ENCODE measurements around the gene MLH3.

The MLH3 gene

GRCh38 chr14:75003250-75004027 lies 47.8 kb downstream of the MLH3 start:
- no peak for TF ChIP-seq TAF1 (IDR thresholded peaks at IDR 0.05; ENCODE audit: borderline replicate concordance, insufficient read depth, low read length)
- TF ChIP-seq FOXP2 (optimal IDR thresholded peaks at IDR 0.05; ENCODE audit: borderline replicate concordance, extremely low read depth, extremely low read length, insufficient read depth), result no peak
- TF ChIP-seq POLR2AphosphoS5 (IDR thresholded peaks at IDR 0.05; ENCODE audit: low read depth, low read length), result no peak
- TF ChIP-seq, protein P1, sequence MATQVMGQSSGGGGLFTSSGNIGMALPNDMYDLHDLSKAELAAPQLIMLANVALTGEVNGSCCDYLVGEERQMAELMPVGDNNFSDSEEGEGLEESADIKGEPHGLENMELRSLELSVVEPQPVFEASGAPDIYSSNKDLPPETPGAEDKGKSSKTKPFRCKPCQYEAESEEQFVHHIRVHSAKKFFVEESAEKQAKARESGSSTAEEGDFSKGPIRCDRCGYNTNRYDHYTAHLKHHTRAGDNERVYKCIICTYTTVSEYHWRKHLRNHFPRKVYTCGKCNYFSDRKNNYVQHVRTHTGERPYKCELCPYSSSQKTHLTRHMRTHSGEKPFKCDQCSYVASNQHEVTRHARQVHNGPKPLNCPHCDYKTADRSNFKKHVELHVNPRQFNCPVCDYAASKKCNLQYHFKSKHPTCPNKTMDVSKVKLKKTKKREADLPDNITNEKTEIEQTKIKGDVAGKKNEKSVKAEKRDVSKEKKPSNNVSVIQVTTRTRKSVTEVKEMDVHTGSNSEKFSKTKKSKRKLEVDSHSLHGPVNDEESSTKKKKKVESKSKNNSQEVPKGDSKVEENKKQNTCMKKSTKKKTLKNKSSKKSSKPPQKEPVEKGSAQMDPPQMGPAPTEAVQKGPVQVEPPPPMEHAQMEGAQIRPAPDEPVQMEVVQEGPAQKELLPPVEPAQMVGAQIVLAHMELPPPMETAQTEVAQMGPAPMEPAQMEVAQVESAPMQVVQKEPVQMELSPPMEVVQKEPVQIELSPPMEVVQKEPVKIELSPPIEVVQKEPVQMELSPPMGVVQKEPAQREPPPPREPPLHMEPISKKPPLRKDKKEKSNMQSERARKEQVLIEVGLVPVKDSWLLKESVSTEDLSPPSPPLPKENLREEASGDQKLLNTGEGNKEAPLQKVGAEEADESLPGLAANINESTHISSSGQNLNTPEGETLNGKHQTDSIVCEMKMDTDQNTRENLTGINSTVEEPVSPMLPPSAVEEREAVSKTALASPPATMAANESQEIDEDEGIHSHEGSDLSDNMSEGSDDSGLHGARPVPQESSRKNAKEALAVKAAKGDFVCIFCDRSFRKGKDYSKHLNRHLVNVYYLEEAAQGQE (IDR thresholded peaks at IDR 0.05; ENCODE audit: insufficient read depth in 1 of 2, low read depth in 2 of 2, low read length in 2 of 2), result no peak
- no peak for TF ChIP-seq SIN3A (IDR thresholded peaks at IDR 0.05; ENCODE audit: borderline replicate concordance, insufficient read depth, low read length)

DNA sequence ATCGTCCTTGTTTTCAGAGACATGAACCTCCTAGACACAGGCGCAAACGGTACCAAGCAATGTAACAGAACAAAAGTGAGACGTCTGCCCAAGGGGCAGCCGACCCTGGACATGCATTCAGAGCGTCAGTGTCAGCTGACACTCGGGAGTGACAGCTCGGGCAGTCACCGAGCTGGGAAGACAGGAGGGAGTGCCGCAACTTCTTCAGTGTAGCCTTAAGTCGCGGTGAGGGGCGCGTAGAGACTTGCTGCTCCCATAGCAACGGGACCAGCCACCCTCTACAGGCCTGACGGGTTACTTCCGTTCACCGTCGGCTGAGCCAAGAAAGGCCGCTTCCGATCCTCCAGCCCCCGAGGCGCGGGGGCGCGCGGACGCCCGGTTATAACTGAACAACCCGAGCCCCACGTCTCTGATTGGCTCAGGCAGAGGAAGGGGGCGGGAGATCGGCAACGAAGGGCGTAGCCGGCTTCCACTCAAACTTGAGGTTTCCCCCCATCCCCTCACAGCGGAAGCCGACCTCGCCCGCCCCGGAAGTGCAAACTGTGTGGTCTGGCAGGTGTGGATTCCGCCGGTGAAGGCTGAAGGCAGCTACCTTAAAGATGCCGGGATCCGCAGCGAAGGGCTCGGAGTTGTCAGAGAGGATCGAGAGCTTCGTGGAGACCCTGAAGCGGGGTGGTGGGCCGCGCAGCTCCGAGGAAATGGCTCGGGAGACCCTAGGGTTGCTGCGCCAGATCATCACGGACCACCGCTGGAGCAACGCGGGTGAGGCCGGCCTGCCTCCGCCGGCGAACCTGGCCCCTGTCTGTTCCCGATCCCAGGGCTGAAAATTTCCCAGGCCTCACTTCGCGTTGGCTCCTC lies 48.6 kb downstream of the MLH3 start, which contains the start of gene EIF2B2:
Gene EIF2B2 (plus strand): TSS at position 530 of the 858 bp plus-strand sequence. CDS start 70 bp downstream, at position 600.
- TF ChIP-seq SIN3A (IDR thresholded peaks at IDR 0.05; ENCODE audit: borderline replicate concordance, insufficient read depth, low read length) (no peak), TAF1 (IDR thresholded peaks at IDR 0.05; ENCODE audit: borderline replicate concordance, insufficient read depth, low read length) (no peak), POLR2AphosphoS5 (IDR thresholded peaks at IDR 0.05; ENCODE audit: low read depth, low read length) (peak; percentile 53; the same call in 1 of the 2 replicates)

DNA sequence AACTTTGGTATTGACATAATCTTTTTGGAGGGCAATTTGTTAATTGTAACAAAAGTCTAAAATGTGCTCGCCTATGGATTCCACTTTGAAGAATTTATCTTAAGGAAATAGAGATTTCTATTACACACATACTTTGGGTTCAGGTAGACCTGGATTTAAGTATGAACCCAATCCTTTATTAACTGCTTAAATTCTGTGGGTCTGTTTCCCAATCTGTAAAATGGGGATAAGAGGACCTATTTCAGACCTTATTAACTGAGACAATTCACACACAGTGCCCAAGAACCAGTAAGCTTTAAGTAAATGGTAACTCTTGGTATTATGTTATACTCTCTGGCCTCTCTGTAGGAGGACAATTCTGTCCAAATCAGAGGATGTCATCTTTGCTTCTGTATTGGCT lies 49.4 kb downstream of the MLH3 start:
- TF ChIP-seq TAF1 (IDR thresholded peaks at IDR 0.05; ENCODE audit: borderline replicate concordance, insufficient read depth, low read length), result no peak
- no peak for TF ChIP-seq FOXP2 (optimal IDR thresholded peaks at IDR 0.05; ENCODE audit: borderline replicate concordance, extremely low read depth, extremely low read length, insufficient read depth)
- TF ChIP-seq, protein P1 (IDR thresholded peaks at IDR 0.05; ENCODE audit: insufficient read depth in 1 of 2, low read depth in 2 of 2, low read length in 2 of 2), result no peak
- no peak for TF ChIP-seq POLR2AphosphoS5 (IDR thresholded peaks at IDR 0.05; ENCODE audit: low read depth, low read length)
- no peak for TF ChIP-seq SIN3A (IDR thresholded peaks at IDR 0.05; ENCODE audit: borderline replicate concordance, insufficient read depth, low read length)

- no peak for TF ChIP-seq SIN3A (IDR thresholded peaks at IDR 0.05; ENCODE audit: borderline replicate concordance, insufficient read depth, low read length)
- no peak for TF ChIP-seq FOXP2 (optimal IDR thresholded peaks at IDR 0.05; ENCODE audit: borderline replicate concordance, extremely low read depth, extremely low read length, insufficient read depth)
- TF ChIP-seq, protein P1 (IDR thresholded peaks at IDR 0.05; ENCODE audit: insufficient read depth in 1 of 2, low read depth in 2 of 2, low read length in 2 of 2), result no peak
- TF ChIP-seq POLR2AphosphoS5 (IDR thresholded peaks at IDR 0.05; ENCODE audit: low read depth, low read length), result no peak
These were observed 50.0 kb downstream of the MLH3 start for GRCh38 chr14:75001261-75001660.

DNA sequence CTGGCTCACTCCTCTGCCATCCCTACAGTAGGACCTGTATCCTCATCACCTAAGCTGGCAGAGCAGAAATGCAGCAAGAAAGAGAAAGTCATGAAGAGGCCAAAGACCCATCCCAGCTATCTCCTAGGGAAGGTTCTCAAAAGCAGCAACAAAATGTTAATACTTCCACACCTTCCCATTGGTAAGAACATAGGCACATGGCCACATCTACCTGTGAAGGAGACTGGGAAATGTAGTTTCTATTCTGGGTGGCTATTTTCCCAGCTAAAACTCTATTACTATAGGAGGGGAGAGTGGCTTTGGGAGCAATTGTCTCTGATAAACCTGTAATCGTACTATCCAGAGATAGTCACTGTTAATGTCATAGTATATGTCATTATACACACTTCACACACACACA lies 62.3 kb downstream of the MLH3 start:
- TF ChIP-seq POLR2AphosphoS5 (IDR thresholded peaks at IDR 0.05; ENCODE audit: low read depth, low read length) (no peak), FOXP2 (optimal IDR thresholded peaks at IDR 0.05; ENCODE audit: borderline replicate concordance, extremely low read depth, extremely low read length, insufficient read depth) (no peak), SIN3A (IDR thresholded peaks at IDR 0.05; ENCODE audit: borderline replicate concordance, insufficient read depth, low read length) (no peak), TAF1 (IDR thresholded peaks at IDR 0.05; ENCODE audit: borderline replicate concordance, insufficient read depth, low read length) (no peak)
- TF ChIP-seq, protein P1 (IDR thresholded peaks at IDR 0.05; ENCODE audit: insufficient read depth in 1 of 2, low read depth in 2 of 2, low read length in 2 of 2), result no peak
